Retina (tissue), 1 donor: ENCODE results near the gene CSTPP1.

Experiments
- DNase-seq: peaks from one replicate; pipeline ENCODE4 v3.0.0-alpha.2; 2016

Gene CSTPP1

GRCh38 chr11:46936138-46937110 is at the start of gene CSTPP1:
Gene CSTPP1, plus strand, starts transcription at chr11:46936761. Its CDS starts 45 bp downstream, at chr11:46936806.
- DNase-seq = peak; percentile 92

DNA sequence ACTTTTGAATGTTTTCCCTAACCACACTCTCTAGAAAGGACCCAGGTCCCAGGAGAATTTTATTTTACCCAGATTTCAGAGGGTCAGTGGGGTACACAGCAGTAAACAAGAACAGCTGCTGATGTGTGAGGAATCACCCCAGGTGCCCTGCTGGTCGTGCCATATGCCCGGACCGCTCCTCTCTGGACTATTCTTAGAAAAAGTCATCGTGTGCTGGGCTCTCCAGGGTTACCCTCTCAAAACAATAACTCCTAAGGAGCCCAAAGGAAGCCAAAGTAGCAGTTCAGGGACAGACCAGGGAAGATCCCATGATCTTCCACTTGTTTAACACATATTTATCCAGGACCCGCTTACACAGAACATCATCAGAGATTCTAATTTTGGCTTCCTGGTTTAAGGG is 47.9 kb upstream of the CSTPP1 start:
- DNase-seq = no peak

DNA sequence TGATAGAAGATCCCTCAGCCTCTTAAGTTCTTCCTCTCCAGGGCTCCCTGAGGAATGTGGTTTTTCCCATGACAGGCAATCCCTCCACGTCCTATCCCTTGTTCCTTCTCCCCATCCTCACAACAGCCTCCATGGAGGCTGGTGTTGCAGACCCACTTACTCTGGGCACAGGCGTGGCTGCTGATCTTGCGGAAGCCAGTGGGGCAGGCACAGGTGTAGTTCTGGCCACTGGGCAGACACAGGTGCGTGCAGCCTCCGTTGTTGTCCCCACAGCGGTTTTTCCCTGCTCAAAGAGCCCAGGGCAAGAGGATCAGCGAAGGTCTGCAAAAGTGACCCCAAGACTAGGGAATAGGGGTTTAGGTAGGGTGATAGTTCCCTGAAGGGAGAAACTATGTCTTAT is 47.3 kb upstream of the CSTPP1 start:
- DNase-seq = no peak

DNA sequence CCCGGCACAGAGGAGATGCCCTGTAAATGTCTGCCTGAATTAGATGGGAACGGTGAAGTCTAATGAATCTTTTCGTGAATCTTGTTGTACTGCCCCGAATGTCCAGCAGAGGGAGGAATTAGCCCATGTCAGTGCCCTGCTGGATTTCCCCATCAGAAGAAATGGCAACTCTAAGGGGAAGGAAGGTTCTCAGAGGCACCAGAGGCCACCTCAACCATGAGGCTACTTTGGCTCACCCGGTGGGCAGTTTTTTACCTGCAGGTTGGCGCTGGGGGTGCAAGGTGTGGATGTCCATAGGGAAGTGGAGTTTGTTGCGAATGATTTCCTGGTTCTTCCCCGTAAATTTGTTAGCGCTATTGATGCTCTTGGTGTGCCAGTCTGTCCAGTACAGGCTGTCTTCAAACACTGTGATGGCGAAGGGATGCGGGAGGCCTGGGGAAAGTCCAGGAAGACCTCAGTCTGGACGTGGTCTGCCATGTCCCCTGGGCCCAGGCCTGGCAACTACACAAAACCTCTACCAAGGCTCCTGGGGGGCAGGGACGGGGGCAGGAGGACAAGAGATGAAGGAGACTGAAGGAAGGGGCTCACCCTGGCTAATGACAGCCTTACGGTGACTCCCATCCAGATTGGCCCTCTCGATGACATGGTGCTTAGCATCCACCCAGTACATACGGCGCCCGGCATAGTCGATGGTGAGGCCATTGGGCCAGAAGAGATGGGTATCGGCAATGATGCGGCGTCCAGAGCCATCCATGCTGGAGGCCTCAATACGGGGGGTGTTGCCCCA is 46.7 kb upstream of the CSTPP1 start:
- DNase-seq = peak; percentile 78

DNA sequence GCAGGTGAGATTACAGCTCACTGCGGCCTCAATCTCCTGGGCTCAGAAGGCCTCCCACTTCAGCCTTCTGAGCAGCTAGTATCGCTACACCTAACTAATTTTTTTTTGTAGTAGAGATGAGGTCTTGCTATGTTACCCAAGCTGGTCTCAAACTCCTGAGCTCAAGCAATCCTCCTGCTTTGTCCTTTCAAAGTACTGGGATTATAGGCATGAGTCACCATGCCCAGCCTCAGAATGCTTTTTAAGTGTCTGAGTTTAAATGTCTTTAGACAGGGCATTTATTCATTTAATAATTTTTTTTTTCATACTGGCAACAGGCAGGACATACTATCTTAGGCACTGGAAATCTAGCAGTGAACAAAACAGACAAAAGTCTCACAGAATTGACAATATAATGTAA is 45.9 kb upstream of the CSTPP1 start:
- no peak for DNase-seq

GRCh38 chr11:46892109-46892508 is 44.5 kb upstream of the CSTPP1 start:
- no peak for DNase-seq

GRCh38 chr11:46892838-46893237 is 43.7 kb upstream of the CSTPP1 start:
- DNase-seq = no peak

GRCh38 chr11:46894506-46894905 is 42.1 kb upstream of the CSTPP1 start:
- no peak for DNase-seq

- DNase-seq = no peak
Measured at GRCh38 chr11:46894961-46895360, 41.6 kb upstream of the CSTPP1 start.

DNA sequence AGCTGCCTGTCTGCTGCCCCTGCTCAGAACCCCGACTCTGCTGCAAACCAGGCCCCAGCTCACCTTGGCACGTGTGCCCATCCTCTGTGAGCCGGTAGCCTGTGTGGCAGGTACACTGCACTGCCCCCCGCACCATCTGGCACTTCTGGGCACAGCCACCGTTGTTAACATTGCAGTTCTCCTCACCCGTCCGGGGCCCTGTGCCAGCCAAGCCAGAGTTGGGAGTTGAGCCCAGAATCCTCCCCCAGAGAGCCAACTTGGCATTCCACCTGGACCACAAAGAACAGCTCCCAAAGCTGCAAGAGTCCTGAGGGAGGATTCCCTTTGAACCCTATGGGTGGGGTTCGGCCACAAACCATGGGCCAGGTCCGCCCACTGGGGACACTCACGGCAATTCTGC is 40.7 kb upstream of the CSTPP1 start:
- DNase-seq = no peak

DNA sequence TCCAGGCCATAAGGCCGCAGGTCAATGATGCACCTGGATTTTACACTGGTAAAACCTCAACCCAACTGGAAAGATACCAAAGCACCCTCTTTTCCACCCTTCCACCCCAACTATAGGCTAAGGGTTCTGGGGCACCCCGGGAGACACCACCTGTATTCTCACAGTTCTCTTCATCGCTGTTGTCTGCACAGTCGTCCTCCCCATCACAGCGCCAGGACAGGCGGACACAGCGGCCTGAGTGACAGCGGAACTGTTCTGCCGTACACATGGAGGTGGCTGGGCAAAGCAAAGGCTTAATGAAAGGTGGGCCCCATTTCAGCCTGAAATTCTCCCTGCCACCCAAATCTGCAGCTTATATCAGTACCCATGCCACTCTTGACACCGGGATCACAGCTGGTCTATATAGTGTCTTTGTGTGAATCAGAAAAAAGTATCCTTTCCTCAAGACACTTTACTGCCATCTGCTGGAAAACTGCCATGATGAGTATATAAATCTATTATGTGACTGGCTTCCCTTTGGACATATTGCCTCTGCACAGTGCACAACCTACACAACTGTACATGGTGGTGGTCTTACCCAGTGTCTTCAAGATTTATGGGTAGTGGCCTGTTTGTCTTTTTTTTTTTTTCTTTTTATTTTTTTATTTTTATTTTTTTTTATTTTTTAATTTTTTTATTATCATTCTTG is 39.7 kb upstream of the CSTPP1 start:
- DNase-seq = no peak

DNA sequence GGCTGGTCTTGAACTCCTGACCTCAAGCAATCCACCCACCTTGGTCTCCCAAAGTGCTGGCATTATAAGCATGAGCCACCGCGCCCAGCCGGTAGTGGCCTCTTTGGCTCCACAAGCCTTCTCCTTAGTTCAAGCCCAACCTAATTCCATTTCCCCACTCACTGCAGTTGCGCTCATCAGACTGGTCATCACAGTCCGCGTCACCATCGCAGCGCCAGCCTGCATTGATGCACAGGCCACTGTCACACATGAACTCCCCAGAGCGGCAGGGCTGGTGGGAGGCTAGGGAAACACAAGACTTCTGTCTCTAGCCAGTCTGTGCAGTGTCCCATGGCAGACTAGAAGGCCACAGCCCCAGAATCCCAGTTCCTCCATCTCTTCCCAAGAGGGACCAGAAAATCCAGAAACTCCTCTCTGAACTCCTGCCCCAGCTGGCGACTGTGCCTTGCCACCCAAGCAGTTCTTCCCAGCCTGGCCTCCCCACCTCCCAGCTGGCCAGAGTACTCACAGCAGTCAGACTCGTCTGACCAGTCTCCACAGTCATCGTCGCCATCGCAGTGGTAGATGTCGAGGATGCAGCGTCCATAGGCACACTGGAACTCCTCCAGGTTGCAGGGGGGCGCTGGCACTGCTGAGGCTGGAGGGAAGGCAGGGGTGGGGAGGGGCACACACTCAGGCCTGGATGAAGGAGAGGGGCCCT is 38.0 kb upstream of the CSTPP1 start:
- no peak for DNase-seq

GRCh38 chr11:46899501-46900025 is 37.0 kb upstream of the CSTPP1 start:
- DNase-seq = no peak

GRCh38 chr11:46900091-46900746 is 36.3 kb upstream of the CSTPP1 start:
- DNase-seq = no peak

DNA sequence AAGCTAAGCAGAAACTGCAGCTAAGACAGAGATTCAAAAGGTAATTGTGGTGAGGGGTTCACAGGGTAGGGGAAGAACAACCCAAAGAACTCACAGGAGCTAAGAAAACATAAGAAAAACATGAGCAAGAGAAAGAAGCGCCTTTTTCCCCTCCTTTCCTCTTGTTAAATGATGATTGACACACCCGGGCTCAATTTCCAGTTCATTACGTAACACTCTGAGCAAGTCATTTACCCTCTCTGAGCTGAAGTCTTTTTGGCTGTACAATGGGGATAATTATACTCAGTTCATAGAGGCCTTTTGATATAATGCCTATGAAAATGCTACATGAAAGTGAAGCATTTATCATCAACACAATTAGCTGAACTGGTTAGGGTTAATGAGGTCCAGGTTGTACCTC is 35.4 kb upstream of the CSTPP1 start:
- DNase-seq = no peak

DNA sequence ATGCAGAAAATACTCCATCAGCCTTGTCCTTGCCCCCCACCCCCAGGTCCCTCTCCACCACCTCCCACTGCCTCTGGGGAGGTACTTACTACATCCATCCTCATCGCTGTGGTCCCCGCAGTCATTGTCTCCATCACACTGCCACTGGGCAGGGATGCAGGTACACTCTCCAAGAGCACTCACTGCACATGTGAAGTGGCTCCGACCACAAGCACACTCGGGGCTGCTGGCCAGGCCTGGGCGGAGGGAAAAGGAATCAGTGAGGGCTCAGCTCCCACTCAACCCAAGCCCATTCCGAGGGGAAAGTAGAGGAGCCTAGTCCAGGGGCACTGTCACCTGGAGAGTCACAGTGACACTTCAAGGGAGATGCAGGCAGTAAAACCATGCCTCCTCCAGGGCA is 33.9 kb upstream of the CSTPP1 start:
- DNase-seq = peak; percentile 15

GRCh38 chr11:46903846-46904245 is 32.7 kb upstream of the CSTPP1 start:
- DNase-seq = peak; percentile 76

DNA sequence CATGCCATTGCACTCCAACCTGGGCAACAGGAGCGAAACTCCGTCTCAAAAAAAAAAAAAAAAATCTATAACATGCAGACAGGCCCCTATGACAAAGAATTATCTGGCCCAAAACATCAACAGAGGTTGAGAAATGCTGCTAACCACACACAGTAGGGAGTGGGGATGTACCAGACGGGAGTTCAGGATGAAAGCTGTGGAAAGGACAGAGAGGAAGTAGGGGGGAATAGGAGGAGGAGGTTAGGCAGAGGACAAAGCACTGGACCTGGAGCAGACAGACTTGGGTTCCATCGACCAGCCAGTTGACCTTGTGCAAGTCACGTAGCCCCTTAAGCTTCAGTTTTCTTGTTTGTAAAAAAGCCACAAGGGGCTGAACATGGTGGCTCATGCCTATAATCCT is 30.8 kb upstream of the CSTPP1 start:
- no peak for DNase-seq

DNA sequence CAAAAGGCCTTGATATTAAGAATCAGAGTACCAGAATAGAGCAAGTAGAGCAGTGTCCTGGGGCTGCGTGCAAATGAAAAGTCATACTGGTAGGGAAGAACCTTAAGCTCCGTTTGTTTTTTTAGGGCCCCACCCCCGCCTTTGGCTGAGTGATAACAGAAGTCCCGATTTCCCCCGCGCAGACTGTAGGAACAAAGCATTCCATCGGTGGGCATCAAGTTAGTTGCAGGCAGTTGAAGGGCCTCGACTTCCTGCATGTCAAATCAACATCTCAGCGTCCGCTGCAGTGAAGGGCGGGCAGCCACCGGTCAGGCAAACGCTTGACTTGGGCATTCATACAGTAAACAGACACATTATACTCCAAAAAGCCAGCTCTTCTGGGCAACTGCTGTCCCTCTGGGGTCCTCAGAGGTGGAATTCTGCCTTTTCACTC is 29.9 kb upstream of the CSTPP1 start:
- peak; percentile 50 for DNase-seq

DNA sequence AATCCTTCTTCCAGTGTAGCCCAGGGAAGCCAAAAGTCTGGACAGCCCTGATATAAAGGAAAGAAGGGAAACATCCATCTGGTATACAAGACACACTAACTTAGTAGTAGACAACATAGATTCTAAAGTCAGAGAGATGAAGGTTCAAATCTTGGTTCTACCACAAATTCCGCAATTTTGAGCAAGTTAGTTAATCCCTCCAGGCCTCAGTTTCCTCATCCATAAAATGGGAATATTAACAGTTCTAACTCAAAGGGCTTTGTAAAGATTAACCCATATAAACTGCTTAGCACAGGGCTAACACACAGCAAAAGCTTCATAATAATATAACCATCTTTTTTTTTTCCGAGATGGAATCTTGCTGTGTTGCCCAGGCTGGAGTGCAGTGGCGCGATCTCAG is 29.0 kb upstream of the CSTPP1 start:
- DNase-seq = no peak

DNA sequence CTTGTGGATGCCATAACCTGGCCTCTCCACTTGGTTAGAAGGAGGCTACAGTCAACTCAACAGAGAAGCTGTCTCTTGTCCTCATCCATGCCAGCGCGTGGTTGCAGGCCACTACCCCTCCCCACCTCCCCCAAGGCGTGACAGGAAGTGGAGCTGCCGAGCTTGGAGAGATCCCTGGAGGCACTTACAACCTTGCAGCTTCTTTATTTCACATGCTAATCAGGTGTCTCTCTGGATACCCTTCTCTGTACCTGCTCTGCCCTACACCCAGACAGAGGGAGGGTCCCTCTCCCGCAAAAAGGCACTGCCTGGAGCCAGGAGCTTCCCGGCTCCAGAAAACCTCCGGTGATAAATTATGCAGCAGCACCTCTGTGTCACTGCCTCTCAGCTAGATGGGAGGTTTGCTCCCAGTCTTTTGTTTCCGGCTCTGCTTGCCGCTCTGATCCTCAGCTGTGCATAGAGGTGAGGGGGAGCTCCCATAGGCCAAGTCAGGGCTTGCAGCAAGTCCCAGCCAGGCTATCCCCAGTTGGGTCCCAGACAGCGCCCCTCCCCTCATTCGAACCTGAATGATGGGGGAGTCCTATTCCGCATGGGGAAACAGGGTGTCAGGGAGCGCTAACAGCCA is 23.9 kb upstream of the CSTPP1 start:
- peak; percentile 87 for DNase-seq
